ENCODE results near the gene CNPY3. TPM values are rescaled to one million over a fixed set of nuclear protein-coding genes. Genes with fewer than 3 reads are reported as not detected.

Gene CNPY3
- total and polyA plus RNA-seq, 7 experiments from 2014 or later: 58.6 to 134 (median 92.7) TPM

GRCh38 chr6:42963855-42964605, 34.8 kb downstream of the CNPY3 start:
- ATAC-seq (peak; percentile 43), DNase-seq (peak in 5 of 9 donors; percentile 14 to 46 (median 23))
- no peak overlapping the region for H3K4me3 ChIP-seq (ENCODE audit: low read length)
- H3K36me3 Mint-ChIP-seq: peaks cover 3 to 24% (median 5%) of the 10 kb centered on the region in 5 donors
- H3K4me1 Mint-ChIP-seq: peaks cover 0 to 24% (median 16%) of the 10 kb centered on the region in 7 donors
- peaks cover 0 to 5% of the 10 kb centered on the region in 2 donors for H3K4me1 ChIP-seq (ENCODE audit: control insufficient read depth in 2 of 2, insufficient read depth in 2 of 2, low read length in 2 of 2)
- peaks cover 0 to 63% (median 2%) of the 10 kb centered on the region in 3 experiments for H3K36me3 ChIP-seq (ENCODE audit: control insufficient read depth in 2 of 3, insufficient read depth in 3 of 3, low read length in 3 of 3)
- no peaks in the 10 kb centered on the region for H3K27me3 ChIP-seq (ENCODE audit: control insufficient read depth in 2 of 2, insufficient read depth in 2 of 2, low read length in 2 of 2)
- H3K9me3 ChIP-seq (ENCODE audit: control insufficient read depth in 2 of 3, low read length in 3 of 3): no peaks in the 10 kb centered on the region
- H3K4me3 Mint-ChIP-seq: no peak overlapping the region
- no peaks in the 10 kb centered on the region for H3K9me3 Mint-ChIP-seq
- POLR2A ChIA-PET: interaction anchor here (0.6 to 1.5 kb wide), 2 partner anchors 15 to 33 kb away, joined by 3 to 7 read pairs; partner anchors contain the start of gene PEX6
- CTCF ChIA-PET: interaction anchor here (1.3 kb wide), 1 partner anchor 180 kb away, joined by 4 read pairs; no protein-coding TSS in a partner anchor
- peaks cover 0 to 18% (median 0%) of the 10 kb centered on the region in 5 donors for H3K27me3 Mint-ChIP-seq
- no peak overlapping the region for H3K27ac Mint-ChIP-seq
- intact Hi-C loops (cut with micrococcal nuclease): loop anchor here (2.0 to 5.0 kb wide), 2 partner anchors 62 to 179 kb away; no protein-coding TSS in a partner anchor
- H3K27ac ChIP-seq (ENCODE audit: low read depth, low read length): no peak overlapping the region

- no peak for DNase-seq
- ATAC-seq: no peak
- H3K4me1 Mint-ChIP-seq: peaks cover 0 to 9% (median 5%) of the 10 kb centered on the region in 7 donors
- H3K9me3 Mint-ChIP-seq: no peaks in the 10 kb centered on the region
- Histone ChIP-seq H3K36me3 (ENCODE audit: control insufficient read depth in 2 of 3, insufficient read depth in 3 of 3, low read length in 3 of 3) (peaks cover 0 to 72% (median 7%) of the 10 kb centered on the region in 3 experiments), H3K4me1 (ENCODE audit: control insufficient read depth in 2 of 2, insufficient read depth in 2 of 2, low read length in 2 of 2) (no peaks in the 10 kb centered on the region), H3K9me3 (ENCODE audit: control insufficient read depth in 2 of 3, low read length in 3 of 3) (no peaks in the 10 kb centered on the region), H3K4me3 (ENCODE audit: low read length) (no peak overlapping the region), H3K27ac (ENCODE audit: low read depth, low read length) (no peak overlapping the region), H3K27me3 (ENCODE audit: control insufficient read depth in 2 of 2, insufficient read depth in 2 of 2, low read length in 2 of 2) (no peaks in the 10 kb centered on the region)
- no peaks in the 10 kb centered on the region for H3K27me3 Mint-ChIP-seq
- ChIA-PET CTCF (interaction anchor here (0.5 to 1.9 kb wide), 2 partner anchors 18 to 81 kb away, joined by 3 to 4 read pairs; partner anchors contain the start of gene PPP2R5D), POLR2A (interaction anchor here (0.6 to 3.0 kb wide), 3 partner anchors 12 to 20 kb away, joined by 4 to 9 read pairs (median 6); partner anchors contain the start of gene PEX6)
- H3K4me3 Mint-ChIP-seq: no peak overlapping the region
- no peak overlapping the region for H3K27ac Mint-ChIP-seq
- H3K36me3 Mint-ChIP-seq: peaks cover 3 to 25% (median 5%) of the 10 kb centered on the region in 5 donors
- intact Hi-C loops (cut with micrococcal nuclease): no loop called here
These were observed 37.3 kb downstream of the CNPY3 start for GRCh38 chr6:42966571-42966970.

GRCh38 chr6:42967228-42967627, 37.9 kb downstream of the CNPY3 start:
- DNase-seq (no peak), ATAC-seq (no peak)
- Histone ChIP-seq H3K36me3 (ENCODE audit: control insufficient read depth in 2 of 3, insufficient read depth in 3 of 3, low read length in 3 of 3) (peaks cover 0 to 68% (median 7%) of the 10 kb centered on the region in 3 experiments), H3K4me3 (ENCODE audit: low read length) (no peak overlapping the region), H3K4me1 (ENCODE audit: control insufficient read depth in 2 of 2, insufficient read depth in 2 of 2, low read length in 2 of 2) (no peaks in the 10 kb centered on the region), H3K27me3 (ENCODE audit: control insufficient read depth in 2 of 2, insufficient read depth in 2 of 2, low read length in 2 of 2) (no peaks in the 10 kb centered on the region), H3K9me3 (ENCODE audit: control insufficient read depth in 2 of 3, low read length in 3 of 3) (no peaks in the 10 kb centered on the region), H3K27ac (ENCODE audit: low read depth, low read length) (no peak overlapping the region)
- Mint-ChIP-seq H3K27ac (no peak overlapping the region), H3K27me3 (no peaks in the 10 kb centered on the region), H3K9me3 (no peaks in the 10 kb centered on the region), H3K36me3 (peaks cover 3 to 22% (median 5%) of the 10 kb centered on the region in 5 donors), H3K4me1 (peaks cover 0 to 7% (median 3%) of the 10 kb centered on the region in 7 donors), H3K4me3 (no peak overlapping the region)
- intact Hi-C loops (cut with micrococcal nuclease): no loop called here
- CTCF ChIA-PET: interaction anchor here (0.5 kb wide), 1 partner anchor 81 kb away, joined by 3 read pairs; no protein-coding TSS in a partner anchor
- POLR2A ChIA-PET: interaction anchor here (0.6 to 3.0 kb wide), 2 partner anchors 11 to 21 kb away, joined by 4 to 9 read pairs; partner anchors contain the start of gene PEX6

- intact Hi-C loops (cut with micrococcal nuclease): no loop called here
- ATAC-seq (no peak), DNase-seq (no peak)
- H3K4me1 ChIP-seq (ENCODE audit: control insufficient read depth in 2 of 2, insufficient read depth in 2 of 2, low read length in 2 of 2): no peaks in the 10 kb centered on the region
- H3K4me3 ChIP-seq (ENCODE audit: low read length): no peak overlapping the region
- H3K27me3 ChIP-seq (ENCODE audit: control insufficient read depth in 2 of 2, insufficient read depth in 2 of 2, low read length in 2 of 2): no peaks in the 10 kb centered on the region
- POLR2A ChIA-PET: interaction anchor here (3.0 kb wide), 1 partner anchor 10 kb away, joined by 9 read pairs; the partner anchor contains the start of gene PEX6
- H3K27ac ChIP-seq (ENCODE audit: low read depth, low read length): no peak overlapping the region
- H3K9me3 ChIP-seq (ENCODE audit: control insufficient read depth in 2 of 3, low read length in 3 of 3): no peaks in the 10 kb centered on the region
- no peak overlapping the region for H3K27ac Mint-ChIP-seq
- no peaks in the 10 kb centered on the region for H3K27me3 Mint-ChIP-seq
- peaks cover 0 to 61% (median 7%) of the 10 kb centered on the region in 3 experiments for H3K36me3 ChIP-seq (ENCODE audit: control insufficient read depth in 2 of 3, insufficient read depth in 3 of 3, low read length in 3 of 3)
- peaks cover 0 to 18% (median 4%) of the 10 kb centered on the region in 5 donors for H3K36me3 Mint-ChIP-seq
- H3K4me1 Mint-ChIP-seq: peaks cover 0 to 7% (median 3%) of the 10 kb centered on the region in 7 donors
- no peaks in the 10 kb centered on the region for H3K9me3 Mint-ChIP-seq
- CTCF ChIA-PET: interaction anchor here (0.7 kb wide), 1 partner anchor 176 kb away, joined by 3 read pairs; no protein-coding TSS in a partner anchor
- H3K4me3 Mint-ChIP-seq: no peak overlapping the region
These were observed 38.9 kb downstream of the CNPY3 start for GRCh38 chr6:42968126-42968701.

GRCh38 chr6:42968783-42969182, 39.5 kb downstream of the CNPY3 start:
- peaks cover 3 to 19% (median 4%) of the 10 kb centered on the region in 5 donors for H3K36me3 Mint-ChIP-seq
- intact Hi-C loops (cut with micrococcal nuclease): no loop called here
- H3K27ac ChIP-seq (ENCODE audit: low read depth, low read length): no peak overlapping the region
- ChIA-PET POLR2A (interaction anchor here (3.0 kb wide), 1 partner anchor 10 kb away, joined by 9 read pairs; the partner anchor contains the start of gene PEX6), CTCF (interaction anchor here (0.7 kb wide), 1 partner anchor 175 kb away, joined by 3 read pairs; no protein-coding TSS in a partner anchor)
- H3K27me3 ChIP-seq (ENCODE audit: control insufficient read depth in 2 of 2, insufficient read depth in 2 of 2, low read length in 2 of 2): no peaks in the 10 kb centered on the region
- H3K9me3 Mint-ChIP-seq: no peaks in the 10 kb centered on the region
- H3K4me1 Mint-ChIP-seq: peaks cover 0 to 7% (median 5%) of the 10 kb centered on the region in 7 donors
- H3K4me3 ChIP-seq (ENCODE audit: low read length): no peak overlapping the region
- H3K27me3 Mint-ChIP-seq: no peaks in the 10 kb centered on the region
- H3K4me3 Mint-ChIP-seq: no peak overlapping the region
- no peak overlapping the region for H3K27ac Mint-ChIP-seq
- H3K9me3 ChIP-seq (ENCODE audit: control insufficient read depth in 2 of 3, low read length in 3 of 3): no peaks in the 10 kb centered on the region
- peaks cover 0 to 60% (median 7%) of the 10 kb centered on the region in 3 experiments for H3K36me3 ChIP-seq (ENCODE audit: control insufficient read depth in 2 of 3, insufficient read depth in 3 of 3, low read length in 3 of 3)
- DNase-seq: no peak
- no peaks in the 10 kb centered on the region for H3K4me1 ChIP-seq (ENCODE audit: control insufficient read depth in 2 of 2, insufficient read depth in 2 of 2, low read length in 2 of 2)
- no peak for ATAC-seq

GRCh38 chr6:42969431-42969830, 40.2 kb downstream of the CNPY3 start:
- H3K27ac Mint-ChIP-seq: no peak overlapping the region
- H3K4me1 Mint-ChIP-seq: peaks cover 0 to 8% (median 7%) of the 10 kb centered on the region in 7 donors
- Histone ChIP-seq H3K27me3 (ENCODE audit: control insufficient read depth in 2 of 2, insufficient read depth in 2 of 2, low read length in 2 of 2) (no peaks in the 10 kb centered on the region), H3K4me3 (ENCODE audit: low read length) (no peak overlapping the region), H3K4me1 (ENCODE audit: control insufficient read depth in 2 of 2, insufficient read depth in 2 of 2, low read length in 2 of 2) (no peaks in the 10 kb centered on the region), H3K36me3 (ENCODE audit: control insufficient read depth in 2 of 3, insufficient read depth in 3 of 3, low read length in 3 of 3) (peaks cover 0 to 59% (median 7%) of the 10 kb centered on the region in 3 experiments), H3K9me3 (ENCODE audit: control insufficient read depth in 2 of 3, low read length in 3 of 3) (no peaks in the 10 kb centered on the region), H3K27ac (ENCODE audit: low read depth, low read length) (no peak overlapping the region)
- intact Hi-C loops (cut with micrococcal nuclease): no loop called here
- H3K4me3 Mint-ChIP-seq: no peak overlapping the region
- H3K36me3 Mint-ChIP-seq: peaks cover 3 to 21% (median 4%) of the 10 kb centered on the region in 5 donors
- H3K27me3 Mint-ChIP-seq: no peaks in the 10 kb centered on the region
- no peaks in the 10 kb centered on the region for H3K9me3 Mint-ChIP-seq
- ChIA-PET POLR2A (interaction anchor here (0.6 to 3.0 kb wide), 3 partner anchors 9 to 16 kb away, joined by 4 to 9 read pairs (median 4); partner anchors contain the start of genes GNMT and PEX6), CTCF (interaction anchor here (1.4 kb wide), 1 partner anchor 53 kb away, joined by 4 read pairs; no protein-coding TSS in a partner anchor)
- DNase-seq (no peak), ATAC-seq (no peak)
